GM12878 (cell line): ENCODE measurements around the gene CWC25. TPM values are rescaled to one million over a fixed set of nuclear protein-coding genes. Genes with fewer than 3 reads are reported as not detected.
A peak's percentile ranks its signal among the peaks of the same experiment; 100 is the strongest.

Source experiments
- CBFB ChIP-seq: IDR thresholded peaks from 2 replicates; pipeline ENCODE4 v1.6.1; 2016; ENCODE audit warnings: antibody characterized with exemption, low read depth
- CREB1 ChIP-seq: IDR thresholded peaks from 2 replicates; pipeline ENCODE4 v1.6.1; 2012; ENCODE audit warnings: low read depth, mild to moderate bottlenecking, inconsistent platforms
- E2F8 ChIP-seq: fragments of 450-650 bp; IDR thresholded peaks from 2 replicates; pipeline ENCODE4 v1.6.1; 2018; ENCODE audit warnings: mild to moderate bottlenecking, low read depth, moderate library complexity; ENCODE audit not compliant: partially characterized antibody
- JUNB ChIP-seq: IDR thresholded peaks from 2 replicates; pipeline ENCODE4 v1.6.1; 2016; ENCODE audit warnings: antibody characterized with exemption, mild to moderate bottlenecking
- RAD51 ChIP-seq: fragments of 450-650 bp; IDR thresholded peaks from 2 replicates; pipeline ENCODE4 v1.6.1; 2016; ENCODE audit warnings: moderate library complexity, mild to moderate bottlenecking, inconsistent platforms
- REST ChIP-seq: IDR thresholded peaks from 2 replicates; pipeline ENCODE4 v1.6.1; 2012; ENCODE audit warnings: mild to moderate bottlenecking, low read depth, low read length
- SREBF1 ChIP-seq: IDR thresholded peaks from 2 replicates; pipeline ENCODE4 v1.6.1; 2012; ENCODE audit warnings: mild to moderate bottlenecking, low read length
- SREBF2 ChIP-seq: IDR thresholded peaks from 2 replicates; pipeline ENCODE4 v1.6.1; 2012; ENCODE audit warnings: mild to moderate bottlenecking, low read length
- STAT1 ChIP-seq: fragments of 450-650 bp; conservative IDR thresholded peaks from 2 replicates; pipeline ENCODE4 v1.6.1; 2014; ENCODE audit warnings: antibody characterized with exemption, mild to moderate bottlenecking
- SUZ12 ChIP-seq: fragments of 200-600 bp; sonication (generic); IDR thresholded peaks from one replicate; pipeline ENCODE4 v1.6.1; 2018; ENCODE audit warnings: antibody characterized with exemption, mild to moderate bottlenecking; ENCODE audit not compliant: unreplicated experiment
- USF2 ChIP-seq: IDR thresholded peaks from 2 replicates; pipeline ENCODE4 v1.6.1; 2011; ENCODE audit warnings: low read depth, low read length, improper control_type of control experiment, borderline replicate concordance
- ZNF592 ChIP-seq: fragments of 450-650 bp; IDR thresholded peaks from 2 replicates; pipeline ENCODE4 v1.6.1; 2017; ENCODE audit warnings: mild to moderate bottlenecking, moderate library complexity
- ZNF687 ChIP-seq: fragments of 450-650 bp; IDR thresholded peaks from 2 replicates; pipeline ENCODE4 v1.6.1; 2017; ENCODE audit warnings: mild to moderate bottlenecking, moderate library complexity
- polyA plus RNA-seq, 11 experiments: library from polyadenylated mRNA; depleted of rRNA in 4 of 11; unstranded in 6 of 11; stranded (reverse) in 5 of 11; fragments of >200 nt; fragmentation: Nextera tagmentation in 4 of 11; fragmentation: Illumina TruSeq in 1 of 11; extraction: Ambion mirVana in 4 of 11; extraction: Trizol in 1 of 11; gene quantifications; 1 replicate in 1 of 11; 2 replicates in 10 of 11; pipeline versions ENCODE4 v1.2.1 to v1.2.3, GENCODE V29; 2011 to 2016; ENCODE audit warnings: inconsistent platforms in 2 of 11, missing spikeins in 2 of 11, low read depth in 1 of 11
- total RNA-seq, 4 experiments: library from RNA; depleted of rRNA in 3 of 4; stranded (reverse); fragments of >200 nt in 3 of 4; fragmentation: Illumina TruSeq in 1 of 4; extraction: Trizol in 1 of 4; gene quantifications; 2 replicates each; pipeline versions ENCODE4 v1.2.1 to v1.2.3, GENCODE V29; 2013 to 2021

Gene CWC25
- total and polyA plus RNA-seq, 10 of the 15 experiments (the other 5 are each of a cell fraction or from before 2014, with no cell fraction given): 14.7 to 29.7 (median 22.9) TPM

GRCh38 chr17:38867179-38867967 is 42.3 kb upstream of the CWC25 start (continued):
- TF ChIP-seq E2F8 (peak; percentile 39), ZNF687 (no peak), SREBF2 (peak; percentile 94), SREBF1 (no peak), ZNF592 (no peak), USF2 (no peak), RAD51 (no peak), CBFB (no peak), CREB1 (0 out of 2 replicates have a peak, but pooled peaks have one; percentile 5), SUZ12 (no peak), STAT1 (peak; percentile 63; the same call in 1 of the 2 replicates), JUNB (0 out of 2 replicates have a peak, but pooled peaks have one; percentile 9), REST (no peak)
